Stimulated activated naive CD4-positive, alpha-beta T cell treated with Interleukin-2 at 50 U/mL for 16 hours (primary cell): ENCODE data around the gene IL17RD.

Source experiments
- DNase-seq: peaks from one replicate; lab custom pipeline; 2025; lab: John Stamatoyannopoulos, UW

The IL17RD gene

DNA sequence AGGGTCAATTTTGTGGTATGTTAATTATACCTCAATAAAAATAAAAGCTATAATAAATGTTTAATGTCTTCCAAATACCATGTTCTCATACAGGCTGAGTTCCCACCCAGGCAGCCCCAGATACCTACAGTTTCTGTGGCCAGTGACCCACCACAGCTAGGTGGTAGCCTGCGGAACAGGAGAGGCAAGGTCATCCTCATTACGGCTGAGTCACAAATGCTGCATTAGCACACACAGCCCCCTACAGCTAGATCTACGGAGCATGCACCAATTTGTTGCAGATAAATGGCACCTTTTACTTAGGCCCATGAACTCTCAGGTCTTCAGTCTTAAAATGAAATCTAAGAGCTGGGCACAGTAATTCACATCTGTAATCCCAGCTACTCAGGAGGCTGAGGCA, 99.6 kb downstream of the IL17RD start:
- no peak for DNase-seq

DNA sequence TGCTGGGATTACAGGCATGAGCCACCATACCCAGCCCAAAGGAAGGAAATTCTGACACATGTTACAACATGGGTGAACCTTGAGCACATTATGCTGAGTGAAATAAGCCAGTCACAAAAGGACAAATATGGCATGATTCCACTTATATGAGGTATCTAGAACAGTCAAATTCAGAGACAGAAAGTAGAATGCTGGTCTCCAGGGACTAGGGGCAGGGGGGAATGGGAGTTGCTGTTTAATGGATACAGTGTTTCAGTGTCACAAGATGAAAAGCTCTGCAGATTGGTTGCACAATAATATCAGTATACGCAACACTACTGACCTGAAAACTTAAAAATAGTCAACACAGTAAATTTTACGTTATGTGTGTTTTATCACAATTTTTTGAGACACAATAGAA, 100.6 kb downstream of the IL17RD start:
- no peak for DNase-seq

DNA sequence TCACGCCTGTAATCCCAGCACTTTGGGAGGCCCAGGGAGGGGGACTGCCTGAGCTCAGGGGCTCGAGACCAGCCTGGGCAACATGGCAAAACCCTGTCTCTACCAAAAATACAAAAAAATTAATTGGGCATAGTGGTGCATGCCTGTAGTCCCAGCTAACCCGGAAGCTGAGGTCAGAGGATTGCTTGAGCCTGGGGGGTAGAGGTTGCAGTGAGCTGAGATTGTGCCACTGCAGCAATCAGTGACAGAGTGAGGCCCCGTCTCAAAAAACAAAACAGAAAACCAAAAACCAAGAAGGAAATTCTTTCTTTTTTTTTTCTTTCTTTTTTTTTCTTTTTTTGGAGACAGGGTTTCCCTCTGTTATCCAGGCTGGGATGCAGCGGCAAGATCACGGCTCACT, 101.2 kb downstream of the IL17RD start:
- DNase-seq, result no peak

DNA sequence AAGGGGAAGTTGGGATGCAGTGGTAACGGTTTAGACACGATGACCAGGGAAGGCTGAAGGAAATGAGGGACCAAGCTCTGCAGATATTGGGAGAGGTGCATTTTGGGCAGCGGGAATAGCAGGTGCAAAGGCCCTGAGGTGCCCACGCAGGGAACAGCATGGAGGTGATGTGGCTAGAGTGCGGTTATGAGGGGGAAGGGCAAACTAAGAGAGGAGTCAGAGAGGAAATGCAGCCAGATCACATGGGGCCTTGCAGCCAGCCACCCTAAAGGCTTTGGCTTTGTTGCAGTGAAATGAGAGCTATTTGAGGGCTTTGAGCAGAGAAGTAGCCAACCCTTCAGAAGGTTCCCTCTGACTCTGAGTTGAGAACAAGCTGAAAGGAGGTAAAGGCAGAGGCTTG, 102.1 kb downstream of the IL17RD start:
- no peak for DNase-seq

DNA sequence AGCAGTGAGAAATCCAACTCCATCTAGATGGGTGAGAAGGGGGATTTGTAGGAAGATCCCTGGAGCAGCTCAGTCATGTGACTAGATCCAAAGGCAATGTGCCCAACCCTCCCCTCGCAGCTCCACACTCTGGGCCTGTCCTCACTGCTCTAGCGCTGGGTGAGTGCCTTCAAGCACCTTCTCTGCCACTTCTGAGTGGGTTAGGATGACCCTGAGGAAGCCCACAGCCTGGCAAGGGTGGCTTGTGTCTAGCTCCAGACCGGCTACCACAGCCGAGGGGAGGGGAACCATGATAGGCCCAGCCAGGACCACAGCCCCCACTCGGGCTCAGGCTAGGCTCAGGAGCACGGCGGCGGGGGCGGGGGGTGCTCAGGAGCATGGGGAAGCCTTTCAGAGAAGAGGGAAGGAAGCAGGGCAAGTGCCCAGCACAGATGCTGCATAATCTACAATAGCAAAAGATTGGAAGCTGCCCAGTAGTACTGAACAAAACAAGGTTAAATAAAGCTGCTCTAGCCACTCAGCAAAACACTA, 103.0 kb downstream of the IL17RD start:
- no peak for DNase-seq

DNA sequence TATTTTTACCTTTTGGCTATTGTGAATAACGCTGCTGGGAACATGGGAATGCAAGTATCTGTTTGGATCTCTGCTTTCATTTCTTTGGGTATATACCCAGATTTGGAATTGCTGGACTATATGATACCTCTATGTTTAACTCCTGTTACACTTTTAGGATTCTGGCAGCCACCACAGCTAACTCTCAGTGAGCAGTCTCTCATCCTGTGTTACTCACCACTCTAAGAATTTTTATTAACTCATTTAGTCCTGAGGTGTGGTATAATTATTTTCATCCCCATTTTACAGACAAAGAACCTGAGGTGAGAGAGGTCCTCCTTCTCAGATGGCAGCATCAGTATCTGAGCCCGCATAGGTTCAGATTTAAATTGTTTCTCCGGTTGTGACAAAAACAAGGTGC, 103.6 kb downstream of the IL17RD start:
- no peak for DNase-seq

DNA sequence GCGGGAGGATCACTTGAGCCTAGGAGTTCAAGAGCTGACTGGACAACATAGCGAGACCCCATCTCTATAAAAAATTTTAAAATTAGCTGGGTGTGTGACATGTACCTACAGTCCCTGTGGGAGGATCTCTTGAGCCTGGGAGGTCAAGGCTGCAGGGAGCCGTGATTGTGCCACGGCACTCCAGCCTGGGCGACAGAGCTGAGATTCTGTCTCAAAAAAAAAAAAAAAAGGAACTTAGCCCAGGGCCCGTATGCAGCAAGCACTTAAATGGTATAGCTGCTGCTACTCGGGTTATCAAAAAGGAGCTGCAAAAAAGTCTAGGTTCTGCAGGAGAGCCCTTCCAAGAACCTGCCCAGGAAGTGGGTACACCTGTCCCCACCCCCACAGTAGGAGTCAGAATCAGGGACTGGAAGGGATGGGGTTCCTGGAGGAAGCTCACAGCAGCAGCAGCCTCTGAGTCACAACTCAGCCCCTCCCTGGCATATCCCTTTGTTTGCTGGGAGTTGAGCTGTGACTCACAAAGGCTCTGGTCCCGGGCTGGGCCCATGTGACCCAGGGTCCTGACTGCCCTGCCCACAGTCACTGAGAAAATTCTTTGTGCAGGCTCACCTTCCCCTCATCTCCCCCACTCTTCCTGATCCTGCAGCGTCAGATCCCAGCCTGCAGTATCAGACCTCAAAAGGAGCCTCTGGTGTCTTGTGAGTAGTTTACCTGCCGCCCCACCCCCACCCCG, 104.9 kb downstream of the IL17RD start, which contains the start of gene SPATA12:
Gene SPATA12, plus strand, starts transcription at position 576 of the 733 bp plus-strand sequence. CDS start 13,031 bp downstream, outside the sequence.
- no peak for DNase-seq

DNA sequence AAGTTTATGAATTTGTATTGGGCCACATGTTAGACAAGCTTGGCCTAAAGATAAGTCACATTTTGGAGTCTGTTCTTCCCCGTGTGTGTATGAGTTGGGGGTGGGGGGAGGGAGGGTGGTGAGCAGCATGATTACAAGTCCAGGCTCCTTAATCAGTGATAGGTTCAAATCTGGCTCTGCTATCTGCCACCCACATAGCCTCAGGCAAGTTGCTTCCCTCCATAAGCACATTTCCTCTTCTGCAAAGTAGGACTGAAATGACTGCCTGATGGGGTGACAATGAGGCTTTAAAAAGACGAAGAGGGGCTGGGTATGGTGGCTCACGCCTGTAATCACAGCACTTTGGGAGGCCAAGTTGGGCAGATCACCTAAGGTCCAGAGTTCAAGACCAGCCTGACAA, 105.7 kb downstream of the IL17RD start:
- DNase-seq, result no peak

DNA sequence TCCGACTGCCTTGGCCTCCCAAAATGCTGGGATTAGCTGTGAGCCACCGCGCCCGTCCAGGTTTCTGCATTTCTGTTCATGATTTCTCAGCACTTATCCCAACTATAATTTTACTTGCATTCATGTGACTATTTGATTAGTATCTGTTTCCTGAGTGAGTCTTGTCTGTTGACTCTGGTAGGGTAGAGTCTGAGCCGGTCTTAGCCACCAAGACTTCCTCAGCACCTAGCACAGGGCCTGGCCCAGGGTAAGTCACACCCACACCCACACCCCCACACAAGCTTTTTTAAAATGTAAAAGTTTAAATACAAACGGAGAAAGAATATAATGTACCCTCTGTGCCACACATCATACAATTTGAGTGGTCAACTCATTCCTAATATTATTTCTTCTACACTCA, 107.8 kb downstream of the IL17RD start:
- no peak for DNase-seq

DNA sequence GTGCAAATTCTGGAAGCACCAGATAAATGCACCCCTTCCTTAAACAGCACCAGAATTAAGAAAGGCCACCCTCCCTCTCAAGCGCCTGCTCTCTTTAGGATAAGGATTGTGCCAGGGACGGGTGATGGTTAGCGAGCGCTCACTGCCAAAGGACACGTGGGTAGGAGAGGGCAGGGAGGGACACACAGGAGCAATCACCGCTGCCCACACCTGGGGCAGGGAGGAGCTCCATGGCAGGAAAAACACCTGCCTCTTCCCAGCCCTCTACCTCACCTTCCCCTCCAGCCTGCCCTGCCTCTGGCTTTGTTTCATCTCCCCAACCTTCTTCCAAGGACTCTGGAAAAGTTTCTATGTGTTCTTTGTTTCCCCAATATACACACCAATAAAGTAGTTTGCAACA, 112.0 kb downstream of the IL17RD start:
- DNase-seq, result no peak

DNA sequence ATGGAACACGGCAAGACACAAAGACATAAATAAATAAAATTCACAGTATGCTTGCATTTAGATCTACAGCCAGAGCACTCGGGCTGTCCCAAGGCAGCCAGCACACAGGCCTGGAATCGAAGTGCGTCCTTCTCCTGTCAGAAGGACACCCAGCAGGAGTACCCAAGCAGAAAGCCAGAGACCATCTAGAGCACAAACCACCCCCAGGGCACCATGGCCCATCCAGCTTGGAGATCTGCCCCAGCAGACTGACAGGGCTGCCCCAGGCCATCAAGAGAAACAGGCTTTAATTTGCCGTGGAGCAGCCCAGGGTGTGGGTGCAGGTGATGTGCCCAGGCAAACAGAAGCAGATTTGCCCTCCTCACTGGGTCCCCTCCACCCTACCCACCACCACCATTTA, 112.5 kb downstream of the IL17RD start:
- DNase-seq, result no peak

DNA sequence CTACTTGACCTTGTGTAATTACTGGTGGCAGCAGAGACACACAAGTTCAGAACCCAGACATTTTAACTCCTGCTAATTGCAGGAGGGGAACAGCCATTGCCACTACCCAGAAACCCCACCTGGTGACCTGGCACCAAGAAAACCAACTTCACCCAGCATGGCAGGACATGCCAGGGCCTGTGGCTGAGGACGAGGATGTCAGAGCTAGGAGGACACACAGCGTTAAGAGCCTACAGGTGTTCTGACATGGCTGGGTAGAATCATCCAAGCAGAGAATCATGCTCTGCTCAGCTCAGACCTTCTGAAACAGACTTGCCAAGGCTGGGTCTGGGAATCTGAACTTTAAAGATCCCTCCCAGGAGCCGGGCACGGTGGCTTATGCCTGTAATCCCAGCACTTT, 116.4 kb downstream of the IL17RD start:
- DNase-seq, result no peak

DNA sequence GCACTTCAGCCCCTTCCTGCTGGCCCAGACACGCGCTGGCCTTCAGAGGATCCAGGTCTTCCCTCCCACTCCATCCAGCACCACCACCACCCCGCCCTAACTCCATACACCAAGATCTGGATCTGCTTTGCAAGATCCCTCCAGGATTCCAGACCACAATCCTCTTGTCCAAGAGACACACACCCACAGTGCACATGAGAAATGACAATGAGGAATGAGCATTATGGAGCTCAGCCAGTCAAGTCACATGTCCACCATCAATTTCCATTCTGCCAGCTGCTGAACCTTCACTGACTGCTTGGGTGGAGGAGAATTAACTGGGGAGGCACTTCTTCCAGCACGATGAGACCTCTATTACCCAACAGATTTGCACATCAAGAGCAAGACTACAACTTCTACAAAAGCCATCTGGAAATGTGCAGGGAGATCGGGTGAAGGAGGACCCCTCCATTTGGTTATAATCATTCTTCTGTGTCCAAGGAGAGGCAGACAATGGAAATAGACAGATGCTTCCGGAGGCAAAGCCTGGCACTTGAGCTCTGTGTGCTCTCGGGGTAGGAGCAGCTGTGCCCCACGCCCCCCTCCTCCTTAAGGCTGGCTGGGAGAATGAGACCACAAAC, 117.0 kb downstream of the IL17RD start:
- DNase-seq, result no peak

DNA sequence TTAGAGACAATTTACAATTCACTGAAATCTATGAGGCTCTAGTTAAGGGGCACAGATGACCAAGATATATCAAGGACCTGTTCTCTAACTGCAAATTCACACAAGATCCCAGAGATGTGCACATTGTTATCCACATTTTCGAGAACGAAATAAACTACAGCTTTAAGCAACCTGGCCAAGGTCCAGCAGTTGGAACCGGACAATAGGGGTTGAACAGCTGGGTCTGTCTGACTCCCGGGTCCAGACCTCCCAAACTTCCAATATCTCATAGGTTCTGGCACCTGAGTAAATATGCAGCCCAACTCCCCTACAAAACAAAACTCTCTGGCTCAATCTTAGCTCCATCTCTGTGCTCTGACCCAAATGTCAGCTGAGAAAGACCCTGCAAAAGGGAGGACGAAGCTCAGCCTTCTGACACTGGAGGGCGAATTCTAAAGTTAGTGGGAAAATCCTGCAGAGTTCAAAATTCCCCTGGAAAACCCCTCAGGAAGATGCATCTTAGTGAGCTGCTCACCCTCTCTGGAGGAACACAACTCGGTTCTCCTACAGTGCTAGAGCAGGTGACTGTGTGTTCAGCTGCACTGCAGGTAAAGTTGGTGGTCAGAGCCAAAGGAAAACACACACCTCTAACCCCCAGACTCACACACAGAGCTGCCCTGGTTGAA, 118.9 kb downstream of the IL17RD start:
- DNase-seq, result no peak

DNA sequence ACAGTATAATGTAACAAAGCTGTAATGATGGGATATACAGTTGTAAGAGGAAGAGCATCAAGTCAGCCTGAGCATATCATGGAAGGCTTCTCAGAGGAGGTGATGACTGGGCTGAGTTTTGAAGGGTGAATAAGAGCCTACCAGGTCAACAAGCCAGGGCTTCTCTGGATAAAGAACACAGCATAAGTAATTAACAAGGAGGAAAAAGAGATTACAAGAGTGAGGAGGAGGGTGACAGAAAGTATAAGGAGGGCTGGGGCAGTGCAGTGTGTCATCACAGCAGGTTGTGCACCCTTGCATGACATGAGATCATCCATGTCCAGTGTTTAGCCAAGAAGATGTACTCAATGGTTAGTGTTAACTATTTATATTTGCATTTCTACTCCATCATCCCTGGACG, 121.6 kb downstream of the IL17RD start:
- DNase-seq, result no peak

DNA sequence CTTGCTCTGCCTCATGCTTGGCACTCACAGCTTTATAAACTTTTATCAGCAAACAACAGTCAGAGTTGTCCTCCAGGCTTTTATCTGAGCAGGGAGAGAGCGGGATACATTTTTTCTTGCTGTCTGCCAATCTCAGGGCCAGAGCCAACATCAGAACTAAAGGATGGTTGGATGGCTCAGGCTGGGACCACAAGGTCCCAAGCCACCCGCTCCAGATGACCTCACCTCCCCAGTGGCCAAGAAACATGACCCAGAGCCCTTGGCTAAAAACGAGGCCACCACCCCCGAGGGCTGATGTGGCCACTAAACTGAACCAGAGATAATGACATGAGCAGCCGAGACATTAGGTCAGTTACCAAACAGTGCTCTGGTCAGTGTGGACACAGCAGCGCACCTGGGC, 123.5 kb downstream of the IL17RD start:
- no peak for DNase-seq
